Activated CD8-positive, alpha-beta memory T cell treated with anti-CD3 and anti-CD28 coated beads for 4 hours (primary cell): ENCODE measurements around the gene HEG1.
"Not testable (repeated sequence)": the region's sequence is repeated elsewhere in the genome, so short reads cannot be mapped to it uniquely, and the experiment has no call there.

Source experiments
- DNase-seq, 2 donors: peaks; one replicate each; pipeline ENCODE4 v3.0.0-alpha.2; 2020; ENCODE audit warnings: low read depth in 2 of 2

The HEG1 gene

GRCh38 chr3:125055913-125056745, at the start of gene HEG1:
HEG1 (minus strand) TSS chr3:125055997; CDS start chr3:125055890, 107 bp downstream.
- peak; percentile 55 to 57 for DNase-seq

GRCh38 chr3:125105116-125105515, 49.3 kb upstream of the HEG1 start:
- no peak for DNase-seq

GRCh38 chr3:125104639-125105038, 48.8 kb upstream of the HEG1 start:
- DNase-seq, result no peak

GRCh38 chr3:125103406-125103805, 47.6 kb upstream of the HEG1 start:
- DNase-seq, result no peak

- DNase-seq, result no peak
Observed at GRCh38 chr3:125102470-125102869, 46.7 kb upstream of the HEG1 start.

GRCh38 chr3:125098611-125099291, 43.0 kb upstream of the HEG1 start:
- no peak for DNase-seq

GRCh38 chr3:125090649-125091048, 34.9 kb upstream of the HEG1 start:
- no peak for DNase-seq

GRCh38 chr3:125087768-125088391, 32.1 kb upstream of the HEG1 start:
- no peak for DNase-seq

GRCh38 chr3:125085166-125085565, 29.4 kb upstream of the HEG1 start:
- no peak for DNase-seq

- DNase-seq, result no peak
Observed at GRCh38 chr3:125083776-125084175, 28.0 kb upstream of the HEG1 start.

GRCh38 chr3:125082339-125082738, 26.5 kb upstream of the HEG1 start:
- DNase-seq, result not testable (repeated sequence)

- DNase-seq, result no peak
Observed at GRCh38 chr3:125080077-125080476, 24.3 kb upstream of the HEG1 start.

- no peak for DNase-seq
Observed at GRCh38 chr3:125079675-125080045, 23.9 kb upstream of the HEG1 start.

- DNase-seq, result no peak
Observed at GRCh38 chr3:125078951-125079674, 23.3 kb upstream of the HEG1 start.

GRCh38 chr3:125077864-125078263, 22.1 kb upstream of the HEG1 start:
- no peak for DNase-seq

GRCh38 chr3:125076464-125076863, 20.7 kb upstream of the HEG1 start:
- no peak for DNase-seq

GRCh38 chr3:125075738-125076137, 19.9 kb upstream of the HEG1 start:
- no peak for DNase-seq

- DNase-seq, result no peak
Observed at GRCh38 chr3:125073390-125073905, 17.7 kb upstream of the HEG1 start.

GRCh38 chr3:125072749-125073389, 17.1 kb upstream of the HEG1 start:
- DNase-seq, result no peak

- DNase-seq, result no peak
Observed at GRCh38 chr3:125072301-125072700, 16.5 kb upstream of the HEG1 start.
